Esophagus muscularis mucosa (tissue), 4 donors: ENCODE data around the gene RPL26. TPM values are rescaled to one million over a fixed set of nuclear protein-coding genes. Genes with fewer than 3 reads are reported as not detected.

ENCODE experiments used
- DNase-seq: peaks from one replicate; pipeline ENCODE4 v3.0.0-alpha.2; 2017; ENCODE audit errors: extremely low spot score
- H3K27ac ChIP-seq, 4 donors: fragments of 200-600 bp; sonication (generic); replicated peaks in 1 of 4; 1 replicate in 3 of 4; 2 replicates in 1 of 4; pipeline ENCODE4 v1.5.1; 2016 to 2019; ENCODE audit warnings: mild to moderate bottlenecking in 1 of 4
- H3K27me3 ChIP-seq, 4 donors: fragments of 200-600 bp; sonication (generic); one replicate each; pipeline versions ENCODE4 v1.5.1 to v1.6.0; 2016 to 2019
- H3K36me3 ChIP-seq, 4 donors: fragments of 200-600 bp; sonication (generic); one replicate each; pipeline ENCODE4 v1.5.1; 2016 to 2019
- H3K4me1 ChIP-seq, 4 donors: fragments of 200-600 bp; sonication (generic); one replicate each; pipeline ENCODE4 v1.5.1; 2016 to 2019
- H3K4me3 ChIP-seq, 4 donors: fragments of 200-600 bp; sonication (generic); 1 replicate in 2 of 4; 2 replicates in 2 of 4; pipeline ENCODE4 v1.5.1; 2016 to 2019; ENCODE audit warnings: mild to moderate bottlenecking in 4 of 4, moderate library complexity in 1 of 4
- H3K9me3 ChIP-seq, 4 donors: fragments of 200-600 bp; sonication (generic); 1 replicate in 3 of 4; 2 replicates in 1 of 4; pipeline ENCODE4 v1.5.1; 2016 to 2019
- EP300 ChIP-seq: sonication (generic); formaldehyde crosslinking; IDR thresholded peaks from one replicate; pipeline ENCODE4 v1.6.1; 2017; ENCODE audit warnings: antibody characterized with exemption
- POLR2A ChIP-seq: fragments of 450-650 bp; IDR thresholded peaks from one replicate; pipeline ENCODE4 v1.6.1; 2017; ENCODE audit warnings: antibody characterized with exemption, moderate library complexity, mild to moderate bottlenecking, low read depth
- POLR2AphosphoS5 ChIP-seq, 2 donors: sonication (generic); formaldehyde crosslinking; IDR thresholded peaks; one replicate each; pipeline ENCODE4 v1.6.1; 2017; ENCODE audit warnings: antibody characterized with exemption in 2 of 2
- WGBS: methylation state at CpG from one replicate; pipeline ENCODE4 v1.1.5; 2018; 5-methylcytosine and 5-hydroxymethylcytosine counted together
- intact Hi-C: fragments of 100-400 bp; cut with DNase I; formaldehyde crosslinking; loops from one replicate; pipeline ENCODE4 v1.15.1; 2023
- total RNA-seq, 4 donors: library from RNA; depleted of rRNA; stranded (reverse); fragments of >200 nt; gene quantifications; one replicate each; pipeline versions ENCODE4 v1.1.0 to v1.2.1, GENCODE V29; 2016
- TF ChIP-seq, protein P1 (sequence below), 3 experiments: fragments of 200-600 bp in 2 of 3; fragments of 450-650 bp in 1 of 3; sonication (generic) in 2 of 3; IDR thresholded peaks; one replicate each; pipeline ENCODE4 v1.5.1; 2017 to 2019; ENCODE audit warnings: antibody characterized with exemption in 3 of 3, mild to moderate bottlenecking in 2 of 3, moderate library complexity in 1 of 3

Gene RPL26
- total RNA-seq, 4 donors from 2014 or later, result 1,511 to 3,942 (median 2,863) TPM

DNA sequence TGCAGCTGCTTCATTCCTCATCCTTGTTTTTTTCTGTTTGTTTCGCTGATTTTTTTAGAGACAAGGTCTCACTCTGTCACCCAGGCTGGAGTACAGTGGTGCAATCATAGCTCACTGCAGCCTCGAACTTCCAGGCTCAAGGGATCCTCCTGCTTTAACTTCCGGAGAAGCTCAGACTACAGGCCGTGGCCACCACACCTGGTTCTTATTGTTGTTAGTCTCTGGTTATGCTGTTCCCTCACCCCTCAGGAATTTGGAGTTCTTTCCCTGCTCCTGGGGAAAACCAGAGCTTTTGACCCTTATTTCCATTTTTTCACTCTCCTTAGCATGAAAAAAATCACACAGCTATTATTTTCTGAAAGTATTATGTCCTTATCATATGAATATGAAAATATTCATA is 41.5 kb downstream of the RPL26 start:
- no peak overlapping the region for H3K4me3 ChIP-seq
- intact Hi-C loops, result no loop called here
- H3K36me3 ChIP-seq, result no peaks in the 10 kb centered on the region
- WGBS, result 62% methylated on average over 4 of the region's 4 CpGs
- H3K4me1 ChIP-seq, result peaks cover 0 to 5% (median 0%) of the 10 kb centered on the region in 4 donors
- H3K9me3 ChIP-seq, result no peaks in the 10 kb centered on the region
- TF ChIP-seq EP300 (no peak), POLR2A (no peak), POLR2AphosphoS5 (IDR thresholded peaks at IDR 0.05) (no peak)
- TF ChIP-seq, protein P1, sequence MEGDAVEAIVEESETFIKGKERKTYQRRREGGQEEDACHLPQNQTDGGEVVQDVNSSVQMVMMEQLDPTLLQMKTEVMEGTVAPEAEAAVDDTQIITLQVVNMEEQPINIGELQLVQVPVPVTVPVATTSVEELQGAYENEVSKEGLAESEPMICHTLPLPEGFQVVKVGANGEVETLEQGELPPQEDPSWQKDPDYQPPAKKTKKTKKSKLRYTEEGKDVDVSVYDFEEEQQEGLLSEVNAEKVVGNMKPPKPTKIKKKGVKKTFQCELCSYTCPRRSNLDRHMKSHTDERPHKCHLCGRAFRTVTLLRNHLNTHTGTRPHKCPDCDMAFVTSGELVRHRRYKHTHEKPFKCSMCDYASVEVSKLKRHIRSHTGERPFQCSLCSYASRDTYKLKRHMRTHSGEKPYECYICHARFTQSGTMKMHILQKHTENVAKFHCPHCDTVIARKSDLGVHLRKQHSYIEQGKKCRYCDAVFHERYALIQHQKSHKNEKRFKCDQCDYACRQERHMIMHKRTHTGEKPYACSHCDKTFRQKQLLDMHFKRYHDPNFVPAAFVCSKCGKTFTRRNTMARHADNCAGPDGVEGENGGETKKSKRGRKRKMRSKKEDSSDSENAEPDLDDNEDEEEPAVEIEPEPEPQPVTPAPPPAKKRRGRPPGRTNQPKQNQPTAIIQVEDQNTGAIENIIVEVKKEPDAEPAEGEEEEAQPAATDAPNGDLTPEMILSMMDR (IDR thresholded peaks at IDR 0.05), result no peak
- no peak for DNase-seq
- peaks cover 0 to 8% (median 0%) of the 10 kb centered on the region in 4 donors for H3K27me3 ChIP-seq
- H3K27ac ChIP-seq, result no peak overlapping the region

DNA sequence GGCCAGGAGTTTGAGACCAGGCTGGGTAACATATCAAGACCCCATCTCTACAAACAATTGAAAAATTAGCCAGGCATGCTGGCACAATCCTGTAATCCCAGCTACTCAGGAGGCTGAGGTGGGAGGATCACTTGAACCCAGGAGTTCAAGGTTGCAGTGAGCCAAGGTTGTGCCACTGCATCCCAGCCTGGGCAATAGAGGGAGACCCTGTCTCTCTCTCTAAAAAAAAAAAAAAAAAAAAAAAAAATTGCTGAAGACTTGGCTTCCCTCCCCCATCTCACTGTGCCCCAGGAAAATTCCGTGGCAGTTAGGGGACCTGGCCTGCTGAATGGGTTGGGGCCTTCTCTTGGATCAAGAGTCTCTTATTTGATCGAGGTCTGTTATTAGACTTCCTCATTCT is 43.5 kb downstream of the RPL26 start, which contains the start of gene ODF4:
TSS of gene ODF4 (plus strand) at position 301 of the 400 bp plus-strand sequence. CDS start 212 bp downstream, outside the sequence.
- intact Hi-C loops, result no loop called here
- no peak for DNase-seq
- Histone ChIP-seq H3K27ac (no peak within 1 kb of the TSS), H3K4me3 (no peak within 1 kb of the TSS), H3K4me1 (peaks cover 0 to 5% (median 0%) of the 10 kb centered on the region in 4 donors), H3K36me3 (no peaks in the 10 kb centered on the region), H3K9me3 (no peaks in the 10 kb centered on the region), H3K27me3 (no peaks in the 10 kb centered on the region)
- WGBS, result 81% methylated on average over 2 of the region's 2 CpGs
- no peak for TF ChIP-seq EP300
- TF ChIP-seq, protein P1 (IDR thresholded peaks at IDR 0.05), result no peak
- no peak for TF ChIP-seq POLR2AphosphoS5 (IDR thresholded peaks at IDR 0.05)
- TF ChIP-seq POLR2A, result no peak

DNA sequence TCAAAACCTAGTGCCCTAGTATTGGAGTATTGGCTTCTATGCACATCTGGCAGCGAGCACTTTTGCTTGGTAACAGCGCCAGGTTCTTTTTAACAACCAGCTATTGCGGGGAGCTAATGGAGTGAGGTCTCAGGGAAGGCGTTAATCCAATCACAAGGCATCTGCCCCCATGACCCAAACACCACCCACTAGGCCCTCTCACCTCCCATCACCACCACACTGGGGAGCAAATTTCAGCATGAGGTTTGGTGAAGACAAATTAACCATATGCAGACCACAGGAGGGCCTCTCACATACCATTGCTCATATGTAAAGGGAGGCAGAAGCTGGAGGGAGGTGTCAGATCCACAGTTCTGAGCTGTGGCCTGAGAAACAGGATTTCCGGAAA is 44.2 kb downstream of the RPL26 start:
- no peak overlapping the region for H3K27ac ChIP-seq
- no peaks in the 10 kb centered on the region for H3K9me3 ChIP-seq
- no peaks in the 10 kb centered on the region for H3K36me3 ChIP-seq
- DNase-seq, result no peak
- WGBS, result 82% methylated on average over 5 of the region's 5 CpGs
- intact Hi-C loops, result no loop called here
- H3K27me3 ChIP-seq, result no peaks in the 10 kb centered on the region
- H3K4me1 ChIP-seq, result peaks cover 0 to 5% (median 0%) of the 10 kb centered on the region in 4 donors
- no peak overlapping the region for H3K4me3 ChIP-seq
- TF ChIP-seq POLR2AphosphoS5 (IDR thresholded peaks at IDR 0.05) (no peak), EP300 (no peak)

DNA sequence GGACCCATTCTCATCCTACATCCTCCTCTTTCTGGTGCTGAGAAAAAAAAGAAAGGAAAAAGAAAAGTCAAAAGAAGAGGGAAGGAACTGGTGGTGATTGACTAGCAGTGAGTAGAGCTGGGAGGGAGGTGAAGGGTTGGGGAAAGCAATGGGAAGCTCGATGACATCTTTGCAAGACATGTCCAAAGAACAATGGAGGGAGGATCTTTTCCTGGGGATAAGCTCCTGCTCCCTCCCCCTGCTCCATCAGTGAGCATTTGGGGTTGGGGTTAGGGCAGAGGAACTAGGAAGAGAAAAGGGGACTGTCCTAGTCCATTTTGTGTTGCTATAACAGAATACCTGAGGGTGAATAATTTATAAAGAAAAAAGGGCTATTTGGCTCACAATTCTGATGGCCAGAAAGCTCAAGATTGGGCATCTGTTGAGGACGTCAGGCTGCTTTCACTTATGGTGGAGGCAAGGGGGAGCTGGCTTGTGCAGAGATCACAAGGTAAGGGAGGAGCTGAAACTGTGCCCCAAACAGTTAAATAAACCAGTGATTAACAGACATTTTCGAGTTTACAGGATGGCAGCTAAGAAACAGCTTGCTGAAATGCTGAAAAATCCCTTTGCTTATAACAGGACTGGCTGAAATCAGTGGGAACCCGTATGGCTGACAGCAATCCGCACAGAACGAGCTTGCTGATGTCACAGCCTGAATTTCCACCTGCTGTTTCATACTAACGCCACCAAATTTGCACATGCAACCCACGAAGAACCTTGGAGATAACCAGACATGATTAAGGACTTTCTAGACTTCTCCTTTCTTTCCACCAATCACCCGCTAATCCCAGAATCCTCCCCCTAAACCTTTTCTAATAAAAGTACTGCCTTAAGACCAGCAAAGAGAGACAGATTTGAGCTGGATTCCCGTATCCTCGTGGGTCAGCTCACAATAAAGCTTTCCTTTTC is 44.9 kb downstream of the RPL26 start:
- 38% methylated on average over 10 of the region's 11 CpGs for WGBS
- no peak overlapping the region for H3K27ac ChIP-seq
- H3K4me3 ChIP-seq, result peak overlapping the region in 1 of 4 donors; percentile 17
- intact Hi-C loops, result no loop called here
- peaks cover 0 to 5% (median 0%) of the 10 kb centered on the region in 4 donors for H3K4me1 ChIP-seq
- TF ChIP-seq, protein P1 (IDR thresholded peaks at IDR 0.05), result no peak
- TF ChIP-seq POLR2A (no peak), POLR2AphosphoS5 (IDR thresholded peaks at IDR 0.05) (no peak)
- no peaks in the 10 kb centered on the region for H3K36me3 ChIP-seq
- no peaks in the 10 kb centered on the region for H3K27me3 ChIP-seq
- H3K9me3 ChIP-seq, result no peaks in the 10 kb centered on the region
- no peak for DNase-seq

DNA sequence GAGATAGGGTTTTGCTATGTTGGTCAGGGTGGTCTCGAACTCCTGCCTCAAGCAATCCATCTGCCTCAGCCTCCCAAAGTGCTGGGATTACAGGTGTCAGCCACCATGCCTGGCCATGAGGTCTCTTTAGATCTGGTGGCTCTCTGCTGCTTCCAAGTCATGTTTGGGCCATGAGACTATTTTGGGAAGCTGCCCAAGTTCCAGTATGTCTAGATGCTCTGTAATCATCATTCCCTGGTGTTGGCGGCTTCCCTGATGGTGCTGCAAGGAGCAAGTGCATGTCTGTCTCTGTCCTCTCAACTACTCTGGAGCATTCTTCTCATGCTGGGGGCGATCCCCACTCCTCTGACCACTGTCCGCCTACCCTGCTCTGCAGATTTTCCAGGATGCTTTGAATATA is 49.7 kb downstream of the RPL26 start:
- no peaks in the 10 kb centered on the region for H3K9me3 ChIP-seq
- H3K4me3 ChIP-seq, result no peak overlapping the region
- 100% methylated on average over 4 of the region's 4 CpGs for WGBS
- peaks cover 0 to 5% (median 0%) of the 10 kb centered on the region in 4 donors for H3K4me1 ChIP-seq
- TF ChIP-seq POLR2AphosphoS5 (IDR thresholded peaks at IDR 0.05), result no peak
- no peak for TF ChIP-seq EP300
- TF ChIP-seq, protein P1 (IDR thresholded peaks at IDR 0.05), result no peak
- TF ChIP-seq POLR2A, result no peak
- peaks cover 0 to under 1% (median 0%) of the 10 kb centered on the region in 4 donors for H3K27me3 ChIP-seq
- H3K27ac ChIP-seq, result no peak overlapping the region
- intact Hi-C loops, result no loop called here
- no peaks in the 10 kb centered on the region for H3K36me3 ChIP-seq
- no peak for DNase-seq
